Measurements from ENCODE around the gene CBL. TPM values are rescaled to one million over a fixed set of nuclear protein-coding genes. Genes with fewer than 3 reads are reported as not detected.
A peak's percentile ranks its signal among the peaks of the same experiment; 100 is the strongest.

The CBL gene
- total RNA-seq, 4 donors from 2014 or later: 20.2 to 29.2 (median 25.1) TPM

DNA sequence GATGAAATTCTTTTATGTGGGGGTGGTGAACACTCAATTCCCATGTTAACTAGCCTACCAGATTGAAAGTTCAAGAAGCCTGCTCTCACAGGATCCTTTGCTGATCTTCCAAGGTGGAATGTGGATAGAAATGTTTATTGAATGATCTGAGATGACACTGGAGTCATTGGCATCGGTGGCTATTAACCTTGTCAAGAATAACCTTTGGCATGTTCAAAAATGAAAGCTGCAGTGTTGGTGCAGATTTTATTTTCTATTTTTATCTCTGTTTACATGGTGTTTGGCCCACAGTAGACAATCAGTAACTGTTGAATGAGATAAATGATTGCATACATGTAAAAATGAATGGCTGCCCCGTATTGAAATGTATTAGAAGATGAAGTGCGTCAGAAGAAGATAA, 91.8 kb downstream of the CBL start:
- ATAC-seq: no peak
- Histone ChIP-seq H3K9me3 (no peaks in the 10 kb centered on the region), H3K4me1 (peaks cover 0 to 47% (median 19%) of the 10 kb centered on the region in 3 donors), H3K27ac (peak overlapping the region; percentile 55 to 98 (median 80)), H3K4me3 (no peak overlapping the region), H3K36me3 (peaks cover 0 to 63% of the 10 kb centered on the region in 2 donors), H3K27me3 (no peaks in the 10 kb centered on the region)
- TF ChIP-seq POLR2A (IDR thresholded peaks at IDR 0.05) (no peak), EP300 (IDR thresholded peaks at IDR 0.05) (no peak), POLR2AphosphoS5 (IDR thresholded peaks at IDR 0.05) (no peak)
- TF ChIP-seq, protein P1, sequence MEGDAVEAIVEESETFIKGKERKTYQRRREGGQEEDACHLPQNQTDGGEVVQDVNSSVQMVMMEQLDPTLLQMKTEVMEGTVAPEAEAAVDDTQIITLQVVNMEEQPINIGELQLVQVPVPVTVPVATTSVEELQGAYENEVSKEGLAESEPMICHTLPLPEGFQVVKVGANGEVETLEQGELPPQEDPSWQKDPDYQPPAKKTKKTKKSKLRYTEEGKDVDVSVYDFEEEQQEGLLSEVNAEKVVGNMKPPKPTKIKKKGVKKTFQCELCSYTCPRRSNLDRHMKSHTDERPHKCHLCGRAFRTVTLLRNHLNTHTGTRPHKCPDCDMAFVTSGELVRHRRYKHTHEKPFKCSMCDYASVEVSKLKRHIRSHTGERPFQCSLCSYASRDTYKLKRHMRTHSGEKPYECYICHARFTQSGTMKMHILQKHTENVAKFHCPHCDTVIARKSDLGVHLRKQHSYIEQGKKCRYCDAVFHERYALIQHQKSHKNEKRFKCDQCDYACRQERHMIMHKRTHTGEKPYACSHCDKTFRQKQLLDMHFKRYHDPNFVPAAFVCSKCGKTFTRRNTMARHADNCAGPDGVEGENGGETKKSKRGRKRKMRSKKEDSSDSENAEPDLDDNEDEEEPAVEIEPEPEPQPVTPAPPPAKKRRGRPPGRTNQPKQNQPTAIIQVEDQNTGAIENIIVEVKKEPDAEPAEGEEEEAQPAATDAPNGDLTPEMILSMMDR (IDR thresholded peaks at IDR 0.05): no peak
- 52 to 64% methylated on average over 3 of the region's 3 CpGs for WGBS, 2 donors (ENCODE audit: low coverage in 1 of 2)

DNA sequence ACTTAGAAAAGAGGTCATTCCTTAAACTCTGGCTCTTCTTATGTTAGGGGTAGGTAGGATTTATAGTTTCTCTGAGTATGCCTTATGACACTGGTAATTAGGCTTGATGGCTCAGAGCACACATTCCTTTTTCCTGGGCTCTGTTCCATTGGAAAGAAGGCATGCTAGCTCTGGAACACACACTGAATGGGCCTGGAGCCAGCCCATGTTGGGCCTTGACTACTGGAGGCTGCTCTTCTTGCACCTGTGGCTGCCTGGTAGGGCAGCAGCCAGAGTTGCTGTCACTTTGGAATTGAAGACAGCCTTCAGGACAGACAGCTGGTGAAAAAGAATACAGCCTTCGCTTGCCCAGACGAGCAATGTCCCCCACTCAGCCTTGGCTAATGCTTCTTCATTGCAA, 92.6 kb downstream of the CBL start:
- Histone ChIP-seq H3K27me3 (no peaks in the 10 kb centered on the region), H3K27ac (peak overlapping the region; percentile 55 to 98 (median 80)), H3K4me1 (peaks cover 0 to 54% (median 19%) of the 10 kb centered on the region in 3 donors), H3K4me3 (no peak overlapping the region), H3K9me3 (no peaks in the 10 kb centered on the region), H3K36me3 (peaks cover 0 to 68% of the 10 kb centered on the region in 2 donors)
- peak; percentile 74 for ATAC-seq
- WGBS, 2 donors (ENCODE audit: low coverage in 1 of 2): 38 to 50% methylated on average over 2 of the region's 2 CpGs
- no peak for TF ChIP-seq EP300 (IDR thresholded peaks at IDR 0.05)
- peak; percentile 73 for TF ChIP-seq POLR2AphosphoS5 (IDR thresholded peaks at IDR 0.05)

DNA sequence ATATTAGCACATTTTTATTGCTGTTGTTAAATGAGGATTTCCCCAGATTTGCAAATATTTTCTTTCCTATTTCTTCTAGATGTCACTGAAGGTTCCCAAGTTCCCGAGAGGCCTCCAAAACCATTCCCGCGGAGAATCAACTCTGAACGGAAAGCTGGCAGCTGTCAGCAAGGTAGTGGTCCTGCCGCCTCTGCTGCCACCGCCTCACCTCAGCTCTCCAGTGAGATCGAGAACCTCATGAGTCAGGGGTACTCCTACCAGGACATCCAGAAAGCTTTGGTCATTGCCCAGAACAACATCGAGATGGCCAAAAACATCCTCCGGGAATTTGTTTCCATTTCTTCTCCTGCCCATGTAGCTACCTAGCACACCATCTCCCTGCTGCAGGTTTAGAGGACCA, 93.3 kb downstream of the CBL start:
- peaks cover 0 to 57% (median 19%) of the 10 kb centered on the region in 3 donors for H3K4me1 ChIP-seq
- peaks cover 0 to 68% of the 10 kb centered on the region in 2 donors for H3K36me3 ChIP-seq
- no peaks in the 10 kb centered on the region for H3K9me3 ChIP-seq
- no peaks in the 10 kb centered on the region for H3K27me3 ChIP-seq
- TF ChIP-seq POLR2AphosphoS5 (IDR thresholded peaks at IDR 0.05) (no peak), EP300 (IDR thresholded peaks at IDR 0.05) (no peak), POLR2A (IDR thresholded peaks at IDR 0.05) (no peak)
- TF ChIP-seq, protein P1 (IDR thresholded peaks at IDR 0.05): no peak
- H3K4me3 ChIP-seq: no peak overlapping the region
- WGBS, 2 donors (ENCODE audit: low coverage in 1 of 2): 100% methylated on average over 2 of the region's 9 CpGs; no CpG with 5 or more reads in 1 of the 2 donors
- no peak for ATAC-seq
- H3K27ac ChIP-seq: peak overlapping the region; percentile 55 to 98 (median 78)

DNA sequence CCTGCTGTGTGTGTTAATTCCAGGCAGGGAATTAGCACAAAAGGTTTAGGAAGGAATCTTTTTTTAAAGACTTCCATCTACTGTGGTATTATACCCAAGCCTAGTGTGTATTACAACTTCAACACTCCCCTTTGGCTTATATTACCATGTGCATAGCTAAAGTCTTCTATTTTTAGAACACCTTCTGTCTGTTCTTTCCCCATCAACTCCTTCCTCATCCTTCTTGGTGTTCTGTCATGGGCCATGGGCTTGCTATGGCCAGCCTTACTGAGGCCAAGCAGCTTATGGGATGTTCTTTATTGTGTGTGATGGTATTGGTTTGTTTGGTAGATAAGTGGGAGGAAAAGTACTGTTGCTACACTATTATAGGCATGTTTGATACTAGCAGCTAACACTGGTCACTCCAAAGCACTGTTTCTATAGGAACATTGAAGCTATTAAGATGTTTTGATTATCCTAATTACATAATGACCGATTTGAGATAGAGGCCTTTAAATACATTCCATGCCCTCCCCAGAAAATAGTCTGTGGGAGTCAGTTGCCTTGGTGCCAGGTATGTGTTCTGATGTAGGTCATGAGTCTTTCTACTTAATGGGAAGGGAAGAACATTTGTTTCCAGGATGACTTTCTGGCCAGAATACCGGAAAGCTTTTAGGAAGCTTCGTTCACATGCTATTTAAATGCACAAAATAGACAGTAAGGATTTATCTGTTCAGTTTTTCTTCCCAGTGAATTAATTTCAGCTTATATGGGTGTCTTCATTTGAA, 94.2 kb downstream of the CBL start:
- Histone ChIP-seq H3K4me1 (peaks cover 0 to 58% (median 19%) of the 10 kb centered on the region in 3 donors), H3K27ac (peak overlapping the region; percentile 55 to 98 (median 78)), H3K4me3 (no peak overlapping the region), H3K27me3 (no peaks in the 10 kb centered on the region), H3K9me3 (no peaks in the 10 kb centered on the region), H3K36me3 (peaks cover 0 to 70% of the 10 kb centered on the region in 2 donors)
- peak; percentile 63 for ATAC-seq
- WGBS, 2 donors (ENCODE audit: low coverage in 1 of 2): 41 to 62% methylated on average over 3 of the region's 3 CpGs
- no peak for TF ChIP-seq EP300 (IDR thresholded peaks at IDR 0.05)
- peak; percentile 51 for TF ChIP-seq POLR2AphosphoS5 (IDR thresholded peaks at IDR 0.05)

- WGBS, 2 donors (ENCODE audit: low coverage in 1 of 2): 78 to 82% methylated on average over 3 to 5 of the region's 5 CpGs
- H3K4me3 ChIP-seq: no peak overlapping the region
- no peak for TF ChIP-seq POLR2A (IDR thresholded peaks at IDR 0.05)
- peaks cover 0 to 62% of the 10 kb centered on the region in 2 donors for H3K36me3 ChIP-seq
- ATAC-seq: no peak
- peaks cover 0 to 76% (median 19%) of the 10 kb centered on the region in 3 donors for H3K4me1 ChIP-seq
- H3K9me3 ChIP-seq: no peaks in the 10 kb centered on the region
- peak overlapping the region; percentile 63 to 98 (median 72) for H3K27ac ChIP-seq
- H3K27me3 ChIP-seq: no peaks in the 10 kb centered on the region
Observed at GRCh38 chr11:119303227-119303718, 97.1 kb downstream of the CBL start.

GRCh38 chr11:119305556-119306372, 99.6 kb downstream of the CBL start:
- WGBS, 2 donors (ENCODE audit: low coverage in 1 of 2): 64 to 83% methylated on average over 1 to 7 of the region's 7 CpGs
- Histone ChIP-seq H3K36me3 (peaks cover 0 to 64% of the 10 kb centered on the region in 2 donors), H3K9me3 (no peaks in the 10 kb centered on the region), H3K27ac (peak overlapping the region; percentile 27 to 99 (median 88)), H3K4me3 (no peak overlapping the region), H3K27me3 (no peaks in the 10 kb centered on the region), H3K4me1 (peaks cover 0 to 73% (median 5%) of the 10 kb centered on the region in 3 donors)
- TF ChIP-seq POLR2A (IDR thresholded peaks at IDR 0.05) (no peak), POLR2AphosphoS5 (IDR thresholded peaks at IDR 0.05) (no peak), EP300 (IDR thresholded peaks at IDR 0.05) (no peak)
- TF ChIP-seq, protein P1 (IDR thresholded peaks at IDR 0.05): no peak
- ATAC-seq: no peak
